Nucleus accumbens (tissue), 56 donors: ENCODE results near the gene KLHL42.
"Not testable (repeated sequence)": the region's sequence is repeated elsewhere in the genome, so short reads cannot be mapped to it uniquely, and the experiment has no call there.

Experiments used
- DNase-seq, 56 donors: peaks; one replicate each; lab custom pipeline; 2025; lab: John Stamatoyannopoulos, UW

Gene KLHL42

GRCh38 chr12:27847293-27847692 lies 67.3 kb downstream of the KLHL42 start:
- not testable (repeated sequence) for DNase-seq

DNA sequence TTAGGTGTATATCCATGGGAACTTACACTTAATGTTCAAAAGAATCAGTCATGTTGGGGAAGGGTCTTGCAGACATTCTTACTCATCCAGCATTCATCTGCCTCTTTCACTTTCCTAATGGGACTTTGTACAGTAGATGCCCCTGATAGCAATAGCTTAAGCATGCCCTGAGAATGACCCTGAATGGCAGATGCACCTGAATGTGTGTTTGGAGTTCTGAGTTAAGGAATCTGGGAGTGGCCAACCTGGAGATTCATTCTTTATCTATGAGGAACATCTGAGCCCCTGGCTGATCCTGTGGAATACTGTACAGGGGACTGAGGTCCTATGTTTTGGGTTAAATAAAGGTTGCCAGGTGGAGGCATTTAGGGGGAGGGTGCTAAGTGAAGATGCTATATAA lies 71.3 kb downstream of the KLHL42 start:
- DNase-seq = no peak

DNA sequence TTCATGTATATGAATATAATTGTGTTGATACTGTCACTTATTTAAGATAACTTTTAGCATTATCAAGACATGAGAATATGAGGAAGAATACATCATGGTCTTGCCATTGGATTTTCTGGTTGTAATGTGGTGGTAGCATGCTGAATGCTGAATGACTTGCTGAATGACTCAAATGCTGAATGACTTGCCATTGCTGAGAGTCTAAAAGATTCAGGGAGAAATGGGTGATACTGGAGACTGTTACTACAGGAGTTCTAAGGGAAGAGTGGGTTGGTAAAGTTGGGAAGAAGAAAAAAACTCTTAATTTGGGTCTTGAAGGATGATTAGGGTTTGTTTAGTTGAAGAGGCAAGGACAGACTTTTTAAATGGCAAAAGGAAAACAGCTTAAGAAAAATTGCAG lies 72.1 kb downstream of the KLHL42 start:
- no peak for DNase-seq
